ENCODE data around the gene ANKS3.

The ANKS3 gene

GRCh38 chr16:4664538-4665418 is 69.3 kb downstream of the ANKS3 start:
- no peak for DNase-seq

- DNase-seq: no peak
Observed at GRCh38 chr16:4663777-4664465, 70.2 kb downstream of the ANKS3 start.

GRCh38 chr16:4663465-4663776 is 70.7 kb downstream of the ANKS3 start:
- no peak for DNase-seq

GRCh38 chr16:4661661-4662060 is 72.4 kb downstream of the ANKS3 start:
- no peak for DNase-seq

GRCh38 chr16:4660454-4661007 is 73.5 kb downstream of the ANKS3 start:
- no peak for DNase-seq

GRCh38 chr16:4659363-4660353 is 74.4 kb downstream of the ANKS3 start:
- no peak for DNase-seq

- no peak for DNase-seq
Observed at GRCh38 chr16:4656695-4657686, 77.1 kb downstream of the ANKS3 start.

- no peak for DNase-seq
Observed at GRCh38 chr16:4656221-4656620, 77.8 kb downstream of the ANKS3 start.

GRCh38 chr16:4655801-4656200 is 78.3 kb downstream of the ANKS3 start:
- DNase-seq: no peak

- DNase-seq: no peak
Observed at GRCh38 chr16:4654964-4655590, 79.0 kb downstream of the ANKS3 start.

GRCh38 chr16:4654011-4654963 is 79.8 kb downstream of the ANKS3 start:
- no peak for DNase-seq

- no peak for DNase-seq
Observed at GRCh38 chr16:4652561-4652960, 81.5 kb downstream of the ANKS3 start.

GRCh38 chr16:4651827-4652226 is 82.2 kb downstream of the ANKS3 start:
- no peak for DNase-seq

GRCh38 chr16:4650443-4651074 is 83.5 kb downstream of the ANKS3 start:
- peak; percentile 23 for DNase-seq

- DNase-seq: no peak
Observed at GRCh38 chr16:4649744-4650442, 84.2 kb downstream of the ANKS3 start.

GRCh38 chr16:4648917-4649316 is 85.2 kb downstream of the ANKS3 start:
- no peak for DNase-seq

GRCh38 chr16:4647644-4647980 is 86.5 kb downstream of the ANKS3 start:
- no peak for DNase-seq

- DNase-seq: no peak
Observed at GRCh38 chr16:4646773-4647643, 87.1 kb downstream of the ANKS3 start.

All from NCI-H1105 treated with DMSO at 0.1 percent for 48 hours (cell line).